ENCODE measurements around the gene CAST. TPM values are rescaled to one million over a fixed set of nuclear protein-coding genes. Genes with fewer than 3 reads are reported as not detected.

CAST gene
- total and polyA plus RNA-seq, 8 donors, result 54.0 to 458 (median 209) TPM

DNA sequence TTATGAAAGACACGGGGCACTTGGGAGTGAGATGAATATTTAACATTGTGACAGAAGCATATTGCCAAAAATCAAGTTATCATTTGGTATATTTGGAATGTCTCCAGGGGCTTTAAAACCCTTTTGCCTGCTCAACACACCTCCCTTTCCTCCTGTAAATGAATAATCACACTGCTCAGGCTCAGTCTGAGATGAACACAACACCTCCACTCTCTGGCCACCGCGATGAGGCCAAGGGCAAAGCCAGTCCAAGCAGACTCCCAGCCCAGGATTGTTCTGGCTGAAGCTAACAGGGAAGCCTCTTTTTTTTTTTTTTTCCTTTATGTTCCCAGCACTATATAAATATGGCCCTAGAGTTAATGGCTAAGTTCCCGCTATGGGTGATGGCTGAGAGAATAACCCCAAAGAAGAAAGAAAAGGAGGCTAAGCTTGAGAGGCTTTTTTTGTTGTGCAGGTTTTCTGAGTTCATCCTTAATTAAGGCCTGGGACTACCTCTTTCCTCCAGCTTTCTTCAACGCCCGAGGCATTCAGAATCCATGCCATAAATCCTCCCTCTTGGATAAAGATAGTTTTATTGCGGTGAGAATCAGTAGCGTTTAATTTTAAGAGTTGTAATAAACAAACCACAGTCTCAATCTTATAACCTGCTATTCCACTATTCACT is 156.1 kb downstream of the CAST start:
- no peaks in the 10 kb centered on the region for H3K36me3 ChIP-seq
- 91 to 94% (median 92%) methylated on average over 8 of the region's 8 CpGs for WGBS, 5 donors
- intact Hi-C loops (cut with DNase I; ENCODE audit: low total_unique reads), result no loop called here

DNA sequence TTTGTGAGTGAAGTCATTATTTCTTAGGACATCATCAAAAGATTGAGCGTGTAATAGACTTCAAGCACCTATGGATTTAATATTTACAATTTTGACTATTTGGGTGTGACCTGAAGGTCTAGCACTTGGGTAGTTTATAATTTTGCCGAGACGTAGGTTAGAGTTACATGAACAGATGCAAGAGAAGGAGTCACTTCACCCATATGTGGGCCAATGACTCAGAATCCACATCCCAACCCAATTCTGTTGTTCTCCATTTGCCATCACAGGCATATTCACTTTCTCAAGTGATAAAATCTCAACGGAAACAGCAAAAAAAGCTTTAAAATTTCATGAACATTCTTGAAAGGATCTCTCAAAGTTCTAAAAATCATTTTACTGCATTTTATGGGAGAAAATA is 157.6 kb downstream of the CAST start:
- TF ChIP-seq, protein P1, sequence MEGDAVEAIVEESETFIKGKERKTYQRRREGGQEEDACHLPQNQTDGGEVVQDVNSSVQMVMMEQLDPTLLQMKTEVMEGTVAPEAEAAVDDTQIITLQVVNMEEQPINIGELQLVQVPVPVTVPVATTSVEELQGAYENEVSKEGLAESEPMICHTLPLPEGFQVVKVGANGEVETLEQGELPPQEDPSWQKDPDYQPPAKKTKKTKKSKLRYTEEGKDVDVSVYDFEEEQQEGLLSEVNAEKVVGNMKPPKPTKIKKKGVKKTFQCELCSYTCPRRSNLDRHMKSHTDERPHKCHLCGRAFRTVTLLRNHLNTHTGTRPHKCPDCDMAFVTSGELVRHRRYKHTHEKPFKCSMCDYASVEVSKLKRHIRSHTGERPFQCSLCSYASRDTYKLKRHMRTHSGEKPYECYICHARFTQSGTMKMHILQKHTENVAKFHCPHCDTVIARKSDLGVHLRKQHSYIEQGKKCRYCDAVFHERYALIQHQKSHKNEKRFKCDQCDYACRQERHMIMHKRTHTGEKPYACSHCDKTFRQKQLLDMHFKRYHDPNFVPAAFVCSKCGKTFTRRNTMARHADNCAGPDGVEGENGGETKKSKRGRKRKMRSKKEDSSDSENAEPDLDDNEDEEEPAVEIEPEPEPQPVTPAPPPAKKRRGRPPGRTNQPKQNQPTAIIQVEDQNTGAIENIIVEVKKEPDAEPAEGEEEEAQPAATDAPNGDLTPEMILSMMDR (IDR thresholded peaks at IDR 0.05), result no peak
- TF ChIP-seq POLR2A (IDR thresholded peaks at IDR 0.05) (no peak), EP300 (IDR thresholded peaks at IDR 0.05) (no peak), POLR2AphosphoS5 (IDR thresholded peaks at IDR 0.05) (no peak)
- Histone ChIP-seq H3K4me3 (no peak overlapping the region), H3K27me3 (no peaks in the 10 kb centered on the region), H3K36me3 (no peaks in the 10 kb centered on the region), H3K9me3 (no peaks in the 10 kb centered on the region), H3K27ac (no peak overlapping the region), H3K4me1 (peaks cover 0 to 5% (median 0%) of the 10 kb centered on the region in 4 donors)
- 91 to 97% (median 94%) methylated on average over 4 of the region's 4 CpGs for WGBS, 5 donors
- no peak for DNase-seq
- intact Hi-C loops (cut with DNase I; ENCODE audit: low total_unique reads), result no loop called here

More for the DNA sequence above, 156.1 kb downstream of the CAST start:
- H3K9me3 ChIP-seq, result no peaks in the 10 kb centered on the region
- H3K4me1 ChIP-seq, result peaks cover 0 to 5% (median 0%) of the 10 kb centered on the region in 4 donors
- DNase-seq, result no peak
- no peaks in the 10 kb centered on the region for H3K27me3 ChIP-seq
- TF ChIP-seq POLR2A (IDR thresholded peaks at IDR 0.05) (no peak), POLR2AphosphoS5 (IDR thresholded peaks at IDR 0.05) (no peak), EP300 (IDR thresholded peaks at IDR 0.05) (no peak)
- TF ChIP-seq, protein P1 (IDR thresholded peaks at IDR 0.05), result no peak
- no peak overlapping the region for H3K27ac ChIP-seq
- H3K4me3 ChIP-seq, result no peak overlapping the region

DNA sequence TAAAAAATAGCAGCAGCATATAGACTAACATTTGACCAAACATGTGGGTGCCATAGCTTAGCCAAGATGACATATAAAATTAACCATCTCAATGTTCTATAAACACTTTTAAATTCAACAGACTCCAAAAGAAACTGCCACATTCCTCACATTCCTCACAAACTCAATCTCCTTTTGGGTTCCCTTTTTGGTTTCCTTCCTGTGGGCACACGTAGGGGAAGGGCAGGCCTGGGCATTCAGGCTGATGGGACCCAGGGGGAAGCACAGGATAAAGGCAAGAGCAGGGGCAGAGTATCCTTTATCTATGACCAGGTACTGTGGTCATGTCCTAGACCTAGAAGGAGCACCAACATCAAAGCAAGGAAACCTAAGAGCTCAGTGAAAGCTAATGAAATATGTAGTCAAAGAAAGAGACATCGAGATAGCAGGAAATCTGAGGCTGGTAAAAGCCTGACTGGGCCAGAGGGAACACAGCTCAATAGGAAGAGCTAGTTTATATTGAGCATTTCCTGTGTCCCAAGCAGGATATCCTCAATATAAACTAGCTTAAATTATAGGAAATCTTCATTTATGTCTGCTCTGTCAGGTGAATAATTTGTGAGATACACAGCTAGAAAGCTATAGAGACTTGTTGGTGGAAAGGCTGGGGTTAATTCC is 159.2 kb downstream of the CAST start:
- peaks cover 0 to 5% (median 0%) of the 10 kb centered on the region in 4 donors for H3K4me1 ChIP-seq
- WGBS, 5 donors, result 29 to 62% (median 47%) methylated on average over 2 of the region's 2 CpGs
- no peak for TF ChIP-seq EP300 (IDR thresholded peaks at IDR 0.05)
- TF ChIP-seq, protein P1 (IDR thresholded peaks at IDR 0.05), result no peak
- no peak for TF ChIP-seq POLR2AphosphoS5 (IDR thresholded peaks at IDR 0.05)
- TF ChIP-seq POLR2A (IDR thresholded peaks at IDR 0.05), result no peak
- no peak overlapping the region for H3K27ac ChIP-seq
- intact Hi-C loops (cut with DNase I; ENCODE audit: low total_unique reads), result no loop called here
- no peaks in the 10 kb centered on the region for H3K9me3 ChIP-seq
- no peak overlapping the region for H3K4me3 ChIP-seq
- no peaks in the 10 kb centered on the region for H3K36me3 ChIP-seq
- DNase-seq, result no peak
- no peaks in the 10 kb centered on the region for H3K27me3 ChIP-seq

- peaks cover 0 to 5% (median 0%) of the 10 kb centered on the region in 4 donors for H3K4me1 ChIP-seq
- 87 to 91% (median 88%) methylated on average over 6 of the region's 6 CpGs for WGBS, 5 donors
- no peaks in the 10 kb centered on the region for H3K27me3 ChIP-seq
- no peak for DNase-seq
- intact Hi-C loops (cut with DNase I; ENCODE audit: low total_unique reads), result no loop called here
- H3K27ac ChIP-seq, result no peak overlapping the region
- no peaks in the 10 kb centered on the region for H3K9me3 ChIP-seq
- TF ChIP-seq POLR2AphosphoS5 (IDR thresholded peaks at IDR 0.05) (no peak), POLR2A (IDR thresholded peaks at IDR 0.05) (no peak), EP300 (IDR thresholded peaks at IDR 0.05) (no peak)
- TF ChIP-seq, protein P1 (IDR thresholded peaks at IDR 0.05), result no peak
- H3K36me3 ChIP-seq, result no peaks in the 10 kb centered on the region
- H3K4me3 ChIP-seq, result no peak overlapping the region
Observed at GRCh38 chr5:96822686-96823459, 160.7 kb downstream of the CAST start.

Measured in stomach (tissue), 9 donors.